Pancreas (tissue), 10 donors: Measurements from ENCODE around the gene GOLGA8S. TPM values are rescaled to one million over a fixed set of nuclear protein-coding genes. Genes with fewer than 3 reads are reported as not detected.
"Not testable (repeated sequence)": the region's sequence is repeated elsewhere in the genome, so short reads cannot be mapped to it uniquely, and the experiment has no call there.

Source experiments
- ATAC-seq, 4 donors: fragments of 200-7000 bp; cut with Tn5 transposase; one replicate each; pipeline versions ENCODE4 v1.8.0 to v1.9.1; 2020; ENCODE audit warnings: mild to moderate bottlenecking in 4 of 4, moderate library complexity in 4 of 4
- DNase-seq, 6 donors: peaks; one replicate each; pipeline ENCODE4 v3.0.0-alpha.2; 2020
- FAIRE-seq: peaks from 2 replicates; lab custom pipeline; 2012; peaks lifted over from hg19 to GRCh38; lab: Jason Lieb, UNC
- H3K27ac ChIP-seq, 4 donors: fragments of 200-600 bp; sonication (generic); 1 replicate in 3 of 4; 2 replicates in 1 of 4; pipeline versions ENCODE4 v1.5.0 to v1.8.0; 2020
- H3K27me3 ChIP-seq, 4 donors: fragments of 200-600 bp; one replicate each; pipeline ENCODE4 v1.8.0; 2021
- H3K36me3 ChIP-seq, 3 donors: fragments of 200-600 bp; sonication (generic) in 1 of 3; one replicate each; pipeline versions ENCODE4 v1.5.0 to v1.8.0; 2020 to 2021
- H3K4me1 ChIP-seq, 3 donors: fragments of 200-600 bp; one replicate each; pipeline ENCODE4 v1.8.0; 2021
- H3K4me3 ChIP-seq, 4 donors: fragments of 200-600 bp; sonication (generic) in 2 of 4; one replicate each; pipeline versions ENCODE4 v1.5.0 to v1.8.0; 2020 to 2021
- H3K9me3 ChIP-seq, 4 donors: fragments of 200-600 bp; one replicate each; pipeline ENCODE4 v1.8.0; 2021
- WGBS, 2 donors: extraction: QIAGEN DNeasy Blood & Tissue Kit; methylation state at CpG; one replicate each; pipeline ENCODE4 v1.1.7; 2013; 5-methylcytosine and 5-hydroxymethylcytosine counted together
- intact Hi-C, 3 donors: fragments of 100-400 bp; cut with DNase I; formaldehyde crosslinking; loops; one replicate each; pipeline versions ENCODE4 v1.11.1 to v1.14.2; 2022
- polyA plus RNA-seq, 2 donors: library from polyadenylated mRNA; stranded (reverse); fragments of 200-250 nt; gene quantifications; one replicate each; pipeline ENCODE4 v1.2.3, GENCODE V29; 2013
- total RNA-seq, 6 donors: library from RNA; stranded (reverse); fragmentation: NEBNext Ultra II Directional in 4 of 6; extraction: Animal tissue kit (Norgen Biotek cat#: 25700) in 4 of 6; gene quantifications; one replicate each; pipeline versions ENCODE4 v1.2.1 to v1.2.4, GENCODE V29; 2021 to 2023
- TF ChIP-seq, protein P1 (sequence below), 4 donors: fragments of 200-600 bp; sonication (generic) in 3 of 4; IDR thresholded peaks; one replicate each; pipeline versions ENCODE4 v1.5.0 to v1.8.0; 2021; ENCODE audit warnings: antibody characterized with exemption in 4 of 4
- donor health status: healthy with polysubstance abuse.
- donor health status: DM: no; HTN: no; CAD: no; lungs with moderate emphysema.
- donor health status: DM: no; HTN: no; CAD: no.
- donor health status: control.
- donor health status: control.
- donor health status: Bipolar disorder and iron deficiency.
- donor health status: DM: yes; HTN: yes; CAD: no.
- donor health status: DM: no; HTN: no; CAD: no.
- donor health status: DM: no; HTN: no; CAD: no.
- donor health status: DM: yes; HTN: yes; CAD: no.

The GOLGA8S gene
- total and polyA plus RNA-seq, 8 donors, result 0.21 to 1.6 (median 0.88) TPM

DNA sequence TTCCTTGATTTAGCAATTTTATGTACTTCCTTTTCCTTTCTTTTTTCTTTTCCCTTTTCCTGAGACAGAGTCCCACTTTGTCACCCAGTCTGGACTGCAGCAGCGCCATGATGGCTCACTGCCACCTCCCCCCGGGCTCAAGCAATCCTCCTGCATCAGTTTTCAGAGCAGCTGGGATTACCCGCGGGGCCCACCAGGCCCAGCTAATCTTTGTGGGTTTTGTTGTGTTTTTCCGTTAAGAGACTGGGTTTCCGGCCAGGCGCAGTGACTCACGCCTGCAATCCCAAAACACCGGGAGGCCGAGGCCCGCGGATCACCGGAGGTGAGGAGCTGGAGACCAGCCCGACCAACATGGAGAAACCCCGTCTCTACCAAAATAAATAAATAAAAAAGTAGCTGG, 17.7 kb downstream of the GOLGA8S start:
- no peak for ATAC-seq

DNA sequence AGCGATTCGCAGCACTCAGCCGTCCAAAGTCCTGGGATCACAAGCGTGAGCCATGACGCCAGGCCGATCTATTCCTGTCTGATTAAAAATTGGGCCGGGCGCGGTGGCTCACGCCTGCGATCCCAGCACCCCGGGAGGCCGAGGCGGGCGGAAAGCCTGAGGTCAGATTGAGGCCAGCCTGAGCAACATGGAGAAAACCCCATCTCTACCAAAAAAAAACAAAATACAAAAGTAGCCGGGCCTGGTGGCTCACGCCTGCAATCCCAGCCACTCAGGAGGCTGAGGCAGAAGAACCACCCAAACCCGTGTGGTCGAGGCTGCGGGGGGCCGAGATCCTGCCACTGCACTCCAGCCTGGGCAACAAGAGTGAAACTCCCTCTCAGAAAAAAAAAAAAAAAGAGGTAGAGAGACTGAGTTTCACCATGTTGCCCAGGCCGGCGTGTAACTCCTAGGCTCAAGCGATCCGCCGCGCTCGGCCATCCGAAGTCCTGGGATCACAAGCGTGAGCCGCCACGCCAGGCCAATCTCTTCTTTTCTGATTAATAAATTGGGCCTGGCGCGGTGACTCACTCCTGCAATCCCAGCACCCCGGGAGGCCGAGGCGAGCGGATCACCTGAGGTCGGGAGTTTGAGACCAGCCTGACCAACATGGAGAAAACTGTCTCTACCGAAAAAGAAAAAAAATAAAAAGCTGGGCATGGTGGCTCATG, 18.5 kb downstream of the GOLGA8S start:
- H3K27ac ChIP-seq, intact Hi-C loops, H3K9me3 ChIP-seq, DNase-seq, FAIRE-seq, H3K4me1 ChIP-seq, H3K4me3 ChIP-seq, ATAC-seq, H3K27me3 ChIP-seq, H3K36me3 ChIP-seq: not testable (repeated sequence)
- 93 to 97% methylated on average over 40 of the region's 40 CpGs for WGBS, 2 donors

More for the DNA sequence above, 17.7 kb downstream of the GOLGA8S start:
- Histone ChIP-seq H3K9me3 (no peaks in the 10 kb centered on the region), H3K4me3 (no peak overlapping the region), H3K4me1 (no peaks in the 10 kb centered on the region), H3K36me3 (no peaks in the 10 kb centered on the region), H3K27ac (no peak overlapping the region), H3K27me3 (no peaks in the 10 kb centered on the region)
- TF ChIP-seq, protein P1, sequence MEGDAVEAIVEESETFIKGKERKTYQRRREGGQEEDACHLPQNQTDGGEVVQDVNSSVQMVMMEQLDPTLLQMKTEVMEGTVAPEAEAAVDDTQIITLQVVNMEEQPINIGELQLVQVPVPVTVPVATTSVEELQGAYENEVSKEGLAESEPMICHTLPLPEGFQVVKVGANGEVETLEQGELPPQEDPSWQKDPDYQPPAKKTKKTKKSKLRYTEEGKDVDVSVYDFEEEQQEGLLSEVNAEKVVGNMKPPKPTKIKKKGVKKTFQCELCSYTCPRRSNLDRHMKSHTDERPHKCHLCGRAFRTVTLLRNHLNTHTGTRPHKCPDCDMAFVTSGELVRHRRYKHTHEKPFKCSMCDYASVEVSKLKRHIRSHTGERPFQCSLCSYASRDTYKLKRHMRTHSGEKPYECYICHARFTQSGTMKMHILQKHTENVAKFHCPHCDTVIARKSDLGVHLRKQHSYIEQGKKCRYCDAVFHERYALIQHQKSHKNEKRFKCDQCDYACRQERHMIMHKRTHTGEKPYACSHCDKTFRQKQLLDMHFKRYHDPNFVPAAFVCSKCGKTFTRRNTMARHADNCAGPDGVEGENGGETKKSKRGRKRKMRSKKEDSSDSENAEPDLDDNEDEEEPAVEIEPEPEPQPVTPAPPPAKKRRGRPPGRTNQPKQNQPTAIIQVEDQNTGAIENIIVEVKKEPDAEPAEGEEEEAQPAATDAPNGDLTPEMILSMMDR (IDR thresholded peaks at IDR 0.05), result no peak
- WGBS, 2 donors, result 82 to 89% methylated on average over 15 of the region's 15 CpGs
- DNase-seq (no peak), FAIRE-seq (no peak)
- intact Hi-C loops, result no loop called here

DNA sequence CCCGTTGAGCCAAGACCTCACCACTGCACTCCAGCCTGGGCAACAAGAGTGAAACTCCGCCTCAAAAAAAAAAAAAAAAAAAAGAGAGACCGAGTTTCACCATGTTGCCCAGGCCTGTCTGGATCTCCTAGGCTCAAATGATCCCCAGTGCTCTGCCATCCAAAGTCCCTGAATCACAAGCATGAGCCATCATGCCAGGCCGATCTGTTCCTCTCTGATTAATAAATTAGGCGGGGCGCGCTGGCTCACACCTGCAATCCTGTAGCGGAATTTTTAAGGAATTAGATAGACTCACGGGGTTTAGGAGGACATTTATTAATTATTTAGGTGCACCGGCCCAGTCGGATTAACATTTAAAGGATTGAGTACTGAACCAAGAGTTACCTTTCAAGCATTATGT, 19.7 kb downstream of the GOLGA8S start:
- H3K4me3 ChIP-seq, H3K9me3 ChIP-seq, H3K27me3 ChIP-seq, FAIRE-seq, H3K36me3 ChIP-seq, ATAC-seq, intact Hi-C loops, DNase-seq, H3K4me1 ChIP-seq, H3K27ac ChIP-seq: not testable (repeated sequence)
- WGBS, 2 donors, result 86 to 87% methylated on average over 9 to 11 of the region's 11 CpGs

DNA sequence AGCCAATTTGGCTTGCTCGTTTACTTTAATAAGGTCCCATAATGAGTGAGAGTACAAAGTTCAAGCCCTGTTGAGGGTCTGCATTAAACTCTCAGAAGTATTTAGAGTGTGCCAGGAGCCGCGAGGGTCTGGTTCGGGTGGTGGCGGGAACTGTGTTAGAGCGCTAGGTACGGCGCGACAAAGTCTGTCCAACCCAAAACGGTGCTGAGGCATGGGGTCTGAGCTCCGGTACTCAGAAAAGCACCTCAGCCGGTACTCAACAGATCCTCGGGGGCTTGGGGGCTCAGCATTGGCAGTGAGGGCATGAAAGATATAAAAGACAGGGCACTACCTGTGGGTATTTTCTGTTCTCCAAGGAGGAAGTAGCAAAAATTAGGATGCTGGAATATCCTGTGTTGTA, 24.4 kb downstream of the GOLGA8S start:
- H3K27ac ChIP-seq, H3K9me3 ChIP-seq, intact Hi-C loops, H3K4me1 ChIP-seq, FAIRE-seq, DNase-seq, H3K27me3 ChIP-seq, H3K4me3 ChIP-seq, H3K36me3 ChIP-seq, ATAC-seq: not testable (repeated sequence)
- WGBS, 2 donors, result 74 to 84% methylated on average over 13 of the region's 13 CpGs

DNA sequence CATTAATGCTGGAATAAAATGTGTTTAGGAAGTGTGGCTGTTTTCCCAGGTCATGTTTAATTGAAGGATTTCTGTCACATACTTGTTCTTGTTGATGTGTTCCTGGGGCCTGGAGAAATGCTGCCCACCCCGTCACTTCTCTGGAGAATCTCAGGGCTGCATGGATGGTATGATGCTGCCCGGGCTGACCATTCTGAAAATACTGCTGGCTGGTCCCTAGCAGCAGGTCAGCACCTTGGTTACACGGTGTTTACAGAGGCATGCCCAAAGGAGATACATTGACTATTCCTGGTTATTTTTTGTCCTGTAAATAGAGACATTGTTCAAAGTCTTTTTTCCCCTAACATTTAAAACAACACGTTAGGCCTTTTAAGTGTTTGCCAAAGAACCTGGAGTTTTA, 26.2 kb downstream of the GOLGA8S start:
- DNase-seq, H3K4me3 ChIP-seq, H3K4me1 ChIP-seq, H3K36me3 ChIP-seq, FAIRE-seq, H3K27ac ChIP-seq, H3K9me3 ChIP-seq, intact Hi-C loops, H3K27me3 ChIP-seq, ATAC-seq: not testable (repeated sequence)
- 39% methylated on average over 4 of the region's 4 CpGs for WGBS, 2 donors

DNA sequence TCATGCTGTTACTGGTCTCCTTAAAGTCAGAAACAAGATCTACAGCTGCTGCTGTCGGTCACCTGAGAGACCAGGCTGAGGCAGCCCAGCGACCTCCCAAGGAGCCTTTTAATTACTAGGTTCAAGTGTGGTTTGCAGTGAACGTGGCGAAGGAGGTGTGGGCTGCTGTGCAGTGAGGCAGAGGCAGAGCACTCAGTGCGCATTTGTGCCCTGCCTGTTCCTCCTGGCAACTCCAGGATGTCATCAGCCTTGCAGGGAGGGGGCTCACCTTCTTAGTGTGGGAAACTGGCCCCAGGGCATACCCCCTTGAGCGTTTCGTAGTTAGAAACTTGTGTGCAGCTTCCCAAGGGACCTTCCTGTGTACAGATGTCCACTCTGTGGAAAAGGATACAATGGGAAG, 26.6 kb downstream of the GOLGA8S start:
- ATAC-seq, H3K36me3 ChIP-seq, H3K9me3 ChIP-seq, H3K4me3 ChIP-seq, H3K27ac ChIP-seq, DNase-seq, intact Hi-C loops, H3K4me1 ChIP-seq, FAIRE-seq, H3K27me3 ChIP-seq: not testable (repeated sequence)
- WGBS, 2 donors, result 42 to 46% methylated on average over 7 of the region's 7 CpGs

DNA sequence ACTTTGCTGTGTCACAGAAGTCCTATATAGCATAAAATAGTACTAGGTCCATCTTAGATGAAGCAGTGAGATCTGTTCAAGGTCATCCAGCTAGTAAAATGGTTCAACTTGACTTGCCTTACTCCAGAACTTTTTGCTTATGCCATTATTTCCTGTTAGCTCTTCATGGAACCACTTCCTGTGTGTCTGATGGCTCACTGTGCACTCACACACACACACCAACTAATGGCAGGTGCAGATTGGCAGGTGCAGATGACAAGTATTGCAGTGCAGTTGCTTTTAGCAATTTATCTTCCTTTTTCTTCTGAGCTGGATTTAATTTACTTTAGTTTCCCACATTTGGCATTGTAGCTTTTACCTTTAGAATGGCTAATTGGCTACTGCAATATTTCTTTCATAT, 29.8 kb downstream of the GOLGA8S start:
- Histone ChIP-seq H3K36me3 (no peaks in the 10 kb centered on the region), H3K27ac (no peak overlapping the region), H3K9me3 (no peaks in the 10 kb centered on the region), H3K4me3 (no peak overlapping the region), H3K27me3 (no peaks in the 10 kb centered on the region), H3K4me1 (no peaks in the 10 kb centered on the region)
- no peak for ATAC-seq
- TF ChIP-seq, protein P1 (IDR thresholded peaks at IDR 0.05), result no peak
- no peak for FAIRE-seq
- no peak for DNase-seq
- intact Hi-C loops, result no loop called here
